OCI-LY3 (cell line): ENCODE measurements around the gene PITPNC1.

Source experiments
- CTCF ChIP-seq: fragments of 200-600, 300-600 bp; sonication (generic); IDR thresholded peaks from 2 replicates; pipeline ENCODE4 v1.5.1; 2014; ENCODE audit warnings: antibody characterized with exemption, low read length, low read depth
- EZH2phosphoT487 ChIP-seq: fragments of 200-600 bp; shearing (Covaris generic); IDR thresholded peaks from 2 replicates; pipeline ENCODE4 v1.6.1; 2018; ENCODE audit warnings: antibody characterized with exemption, mixed run types, low read depth

DNA sequence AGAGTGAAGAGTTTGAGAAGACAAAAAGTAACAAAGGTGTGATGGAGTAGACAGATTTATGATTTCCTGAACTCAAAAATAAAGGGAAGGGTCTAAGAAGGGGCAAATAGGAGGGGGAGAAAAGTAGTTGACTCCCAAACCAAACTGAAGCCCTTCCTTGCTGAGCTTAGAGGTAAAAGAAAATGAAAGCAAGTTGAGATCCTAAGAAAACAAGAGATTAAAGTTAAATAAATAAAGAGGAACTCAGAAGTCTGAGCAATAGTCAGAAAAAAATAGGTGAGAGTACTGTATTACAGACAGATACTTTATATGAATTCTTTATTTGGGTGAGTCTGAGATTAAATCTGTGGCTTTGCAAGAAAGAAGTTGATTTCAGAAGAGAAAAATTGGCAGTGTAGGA lies 7.4 kb upstream of the PITPNC1 start:
- TF ChIP-seq CTCF (no peak), EZH2phosphoT487 (no peak)
